KMS-11 (cell line): ENCODE results near the gene SPATA3.

ENCODE experiments used
- H2AFZ ChIP-seq: fragments of 200-600 bp; sonication (generic); 2 replicates; pipeline ENCODE4 v1.6.1; 2016; ENCODE audit warnings: antibody characterized with exemption, mixed run types, low read depth
- H3K27ac ChIP-seq: fragments of 200-600 bp; sonication (generic); 2 replicates; pipeline ENCODE4 v1.6.1; 2016; ENCODE audit warnings: mild to moderate bottlenecking, mixed run types
- H3K27me3 ChIP-seq: fragments of 200-600 bp; sonication (generic); 2 replicates; pipeline ENCODE4 v1.6.1; 2017; ENCODE audit warnings: mild to moderate bottlenecking, low read depth, mixed run types, moderate library complexity; ENCODE audit not compliant: insufficient read depth
- H3K36me3 ChIP-seq: fragments of 200-600 bp; sonication (generic); 2 replicates; pipeline ENCODE4 v1.6.1; 2017; ENCODE audit warnings: mild to moderate bottlenecking, mixed run types; ENCODE audit not compliant: insufficient read depth
- H3K4me1 ChIP-seq: fragments of 200-600 bp; sonication (generic); 2 replicates; pipeline ENCODE4 v1.6.1; 2016; ENCODE audit warnings: mild to moderate bottlenecking, low read depth, mixed run types; ENCODE audit not compliant: poor library complexity, severe bottlenecking
- H3K4me2 ChIP-seq: fragments of 200-600 bp; sonication (generic); 2 replicates; pipeline ENCODE4 v1.7.0; 2016; ENCODE audit warnings: mild to moderate bottlenecking, mixed run types
- H3K4me3 ChIP-seq: fragments of 200-600 bp; sonication (generic); IDR thresholded peaks from 2 replicates; pipeline ENCODE4 v1.6.1; 2017; ENCODE audit warnings: low read depth, low read length, mixed read lengths; ENCODE audit not compliant: insufficient read depth
- H3K79me2 ChIP-seq: fragments of 200-600 bp; sonication (generic); 2 replicates; pipeline ENCODE4 v1.6.1; 2016; ENCODE audit warnings: low read depth, mixed run types; ENCODE audit not compliant: insufficient read depth
- H3K9ac ChIP-seq: fragments of 200-600 bp; sonication (generic); 2 replicates; pipeline ENCODE4 v1.6.1; 2016; ENCODE audit warnings: mild to moderate bottlenecking, mixed run types
- H4K20me1 ChIP-seq: fragments of 200-600 bp; sonication (generic); 2 replicates; pipeline ENCODE4 v1.6.1; 2016; ENCODE audit warnings: mild to moderate bottlenecking, mixed run types; ENCODE audit not compliant: insufficient read depth
- CTCF ChIP-seq: fragments of 200-600 bp; sonication (generic); conservative IDR thresholded peaks from 2 replicates; pipeline ENCODE4 v1.6.1; 2017; ENCODE audit warnings: low read depth, mild to moderate bottlenecking, antibody characterized with exemption, low read length, moderate library complexity, mixed read lengths

The SPATA3 gene

DNA sequence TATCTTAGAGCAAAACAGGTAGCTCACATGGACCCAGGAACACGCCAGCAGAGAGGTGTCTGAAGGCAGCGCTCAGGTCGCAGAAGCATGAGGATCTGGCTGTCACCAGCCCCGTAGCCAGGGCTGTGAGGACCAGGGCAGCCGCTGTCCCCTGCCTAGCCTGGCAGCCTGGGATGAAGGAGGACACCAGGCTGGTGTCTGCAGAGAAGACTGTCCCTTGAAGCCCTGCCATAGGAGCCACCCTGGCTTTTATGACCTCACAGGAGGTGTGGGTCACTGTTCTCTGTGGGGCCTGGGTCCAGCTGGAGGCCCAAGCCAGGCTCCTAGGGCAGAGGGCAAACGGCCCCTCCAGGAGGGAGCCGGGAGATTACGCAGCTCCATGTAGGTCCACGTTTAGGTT lies at the start of gene SPATA3:
SPATA3 (plus strand) TSS at position 301 of the 400 bp plus-strand sequence. CDS start 113 bp downstream, outside the sequence.
- Histone ChIP-seq H3K36me3 (no peaks in the 10 kb centered on the region), H3K4me2 (no peak within 1 kb of the TSS), H4K20me1 (no peaks in the 10 kb centered on the region), H3K4me1 (no peaks in the 10 kb centered on the region), H3K4me3 (no peak within 1 kb of the TSS), H2AFZ (no peak within 1 kb of the TSS), H3K79me2 (no peaks in the 10 kb centered on the region), H3K27me3 (no peaks in the 10 kb centered on the region), H3K27ac (no peak within 1 kb of the TSS), H3K9ac (no peak within 1 kb of the TSS)
- TF ChIP-seq CTCF, result no peak

GRCh38 chr2:230946429-230947234 lies 49.3 kb upstream of the SPATA3 start:
- no peaks in the 10 kb centered on the region for H3K79me2 ChIP-seq
- H4K20me1 ChIP-seq, result no peaks in the 10 kb centered on the region
- no peak for TF ChIP-seq CTCF
- H3K4me1 ChIP-seq, result peaks cover 6% of the 10 kb centered on the region
- H3K27ac ChIP-seq, result no peak overlapping the region
- H3K27me3 ChIP-seq, result no peaks in the 10 kb centered on the region
- H3K4me3 ChIP-seq, result no peak overlapping the region
- H2AFZ ChIP-seq, result no peak overlapping the region
- H3K4me2 ChIP-seq, result no peak overlapping the region
- H3K36me3 ChIP-seq, result no peaks in the 10 kb centered on the region
- no peak overlapping the region for H3K9ac ChIP-seq

DNA sequence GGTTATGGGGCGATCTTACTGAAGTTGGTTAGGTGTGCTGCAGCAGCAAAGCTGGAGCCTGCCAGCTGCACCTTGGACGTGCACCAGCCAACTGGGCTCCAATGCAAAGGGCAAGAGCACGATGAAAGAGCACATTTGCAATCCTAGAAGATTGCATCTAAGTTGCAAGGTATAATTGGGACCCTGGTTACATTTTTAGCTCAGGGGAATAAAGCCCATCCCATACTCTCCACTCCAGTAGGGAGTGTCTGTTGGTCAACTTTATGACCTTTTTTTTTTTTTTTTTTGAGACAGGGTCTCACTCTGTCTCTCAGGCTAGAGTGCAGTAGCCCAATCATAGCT lies 48.7 kb upstream of the SPATA3 start:
- Histone ChIP-seq H3K9ac (no peak overlapping the region), H3K79me2 (no peaks in the 10 kb centered on the region), H2AFZ (no peak overlapping the region), H3K4me2 (no peak overlapping the region), H3K4me1 (peaks cover 9% of the 10 kb centered on the region), H3K36me3 (no peaks in the 10 kb centered on the region), H3K27me3 (no peaks in the 10 kb centered on the region), H3K4me3 (no peak overlapping the region), H4K20me1 (no peaks in the 10 kb centered on the region), H3K27ac (no peak overlapping the region)
- TF ChIP-seq CTCF, result no peak

- no peak overlapping the region for H3K9ac ChIP-seq
These were observed 48.0 kb upstream of the SPATA3 start for GRCh38 chr2:230947908-230948365.

More at GRCh38 chr2:230947908-230948365, 48.0 kb upstream of the SPATA3 start:
- no peaks in the 10 kb centered on the region for H3K36me3 ChIP-seq
- no peak overlapping the region for H3K4me2 ChIP-seq
- peaks cover 9% of the 10 kb centered on the region for H3K4me1 ChIP-seq
- no peak overlapping the region for H3K27ac ChIP-seq
- TF ChIP-seq CTCF, result no peak
- H2AFZ ChIP-seq, result no peak overlapping the region
- no peak overlapping the region for H3K4me3 ChIP-seq
- no peaks in the 10 kb centered on the region for H3K79me2 ChIP-seq
- H3K27me3 ChIP-seq, result no peaks in the 10 kb centered on the region
- no peaks in the 10 kb centered on the region for H4K20me1 ChIP-seq
